CD8-positive, alpha-beta memory T cell (primary cell): ENCODE data around the gene ZDHHC18. TPM values are rescaled to one million over a fixed set of nuclear protein-coding genes. Genes with fewer than 3 reads are reported as not detected.

Source experiments
- CTCF ChIA-PET: fragments of 350-600 bp; sonication (Branson Sonifier 250); formaldehyde crosslinking; loops from one replicate; lab custom pipeline; 2021; ENCODE audit warnings: antibody characterized with exemption; lab: Charles Lee
- POLR2A ChIA-PET: fragments of 350-600 bp; sonication (Branson Sonifier 250); formaldehyde crosslinking; loops from one replicate; lab custom pipeline; 2021; ENCODE audit warnings: antibody characterized with exemption; lab: Charles Lee
- DNase-seq, 5 donors: peaks; one replicate each; pipeline versions ENCODE4 v3.0.0 to v3.0.0-alpha.2; 2020 to 2022; ENCODE audit warnings: mixed read lengths in 1 of 5
- H3K27ac ChIP-seq: one replicate; pipeline ENCODE4 v1.7.0; 2013; ENCODE audit warnings: low read depth, mild to moderate bottlenecking, low read length, moderate library complexity
- H3K27me3 ChIP-seq: 2 replicates; pipeline ENCODE4 v1.7.0; 2013; ENCODE audit warnings: low read length, mild to moderate bottlenecking; ENCODE audit not compliant: insufficient read depth, poor library complexity, severe bottlenecking
- H3K36me3 ChIP-seq: 2 replicates; pipeline ENCODE4 v1.7.0; 2013; ENCODE audit warnings: mild to moderate bottlenecking, low read length, moderate library complexity; ENCODE audit not compliant: insufficient read depth
- H3K4me1 ChIP-seq: 2 replicates; pipeline ENCODE4 v1.7.0; 2013; ENCODE audit warnings: mild to moderate bottlenecking, low read length, moderate library complexity; ENCODE audit not compliant: insufficient read depth
- H3K4me3 ChIP-seq: 2 replicates; pipeline ENCODE4 v1.7.0; 2013; ENCODE audit warnings: mild to moderate bottlenecking, low read length
- H3K9me3 ChIP-seq: 2 replicates; pipeline ENCODE4 v1.7.0; 2013; ENCODE audit warnings: mild to moderate bottlenecking, low read length
- H3K27ac Mint-ChIP-seq, 8 donors: one replicate each; pipeline ENCODE4 v1.8.0; 2020 to 2021; ENCODE audit warnings: mixed read lengths in 8 of 8, mild to moderate bottlenecking in 6 of 8, inconsistent platforms in 3 of 8, moderate library complexity in 3 of 8
- H3K27me3 Mint-ChIP-seq, 2 donors: one replicate each; pipeline ENCODE4 v1.8.0; 2020 to 2021; ENCODE audit warnings: mixed read lengths in 2 of 2, mild to moderate bottlenecking in 1 of 2, moderate library complexity in 1 of 2
- H3K36me3 Mint-ChIP-seq, 3 donors: one replicate each; pipeline ENCODE4 v1.8.0; 2020 to 2021; ENCODE audit warnings: mixed read lengths in 3 of 3, inconsistent platforms in 1 of 3, mild to moderate bottlenecking in 1 of 3
- H3K4me1 Mint-ChIP-seq, 3 donors: one replicate each; pipeline ENCODE4 v1.8.0; 2020 to 2021; ENCODE audit warnings: mixed read lengths in 3 of 3, inconsistent platforms in 1 of 3, mild to moderate bottlenecking in 1 of 3
- H3K4me3 Mint-ChIP-seq, 7 donors: one replicate each; pipeline ENCODE4 v1.8.0; 2020 to 2021; ENCODE audit warnings: mixed read lengths in 7 of 7, mild to moderate bottlenecking in 6 of 7, moderate library complexity in 4 of 7, inconsistent platforms in 2 of 7
- H3K9me3 Mint-ChIP-seq, 5 donors: one replicate each; pipeline ENCODE4 v1.8.0; 2020 to 2022; ENCODE audit warnings: mixed read lengths in 5 of 5, mild to moderate bottlenecking in 3 of 5, moderate library complexity in 2 of 5, inconsistent platforms in 1 of 5
- polyA plus RNA-seq: library from polyadenylated mRNA; unstranded; fragments of 300-500 nt; fragmentation: Illumina TruSeq; gene quantifications from one replicate; pipeline ENCODE4 v1.2.3, GENCODE V29; 2021
- total RNA-seq, 2 experiments: library from RNA; stranded (reverse); gene quantifications; one replicate each; pipeline ENCODE4 v1.2.3, GENCODE V29; 2021

Gene ZDHHC18
- total and polyA plus RNA-seq, 3 experiments from 2014 or later, result 21.7 to 66.0 (median 61.5) TPM

- H3K9me3 ChIP-seq, result no peaks in the 10 kb centered on the region
- peaks cover 44% of the 10 kb centered on the region for H3K4me1 ChIP-seq
- CTCF ChIA-PET, result interaction anchor here (0.8 to 6.2 kb wide), 3 partner anchors 36 to 92 kb away, joined by 3 to 63 read pairs (median 4); partner anchors contain the start of gene ARID1A
- peaks cover 23% of the 10 kb centered on the region for H3K36me3 ChIP-seq
- Mint-ChIP-seq H3K9me3 (peaks cover 0 to 2% (median 0%) of the 10 kb centered on the region in 5 donors), H3K27ac (peak overlapping the region; percentile 64 to 100 (median 100)), H3K36me3 (peaks cover 4 to 51% (median 5%) of the 10 kb centered on the region in 3 donors), H3K4me1 (peaks cover 65 to 84% (median 74%) of the 10 kb centered on the region in 3 donors), H3K4me3 (peak overlapping the region in 1 of 7 donors; percentile 55), H3K27me3 (peaks cover 0 to 5% of the 10 kb centered on the region in 2 donors)
- H3K27ac ChIP-seq, result peak overlapping the region; percentile 51
- POLR2A ChIA-PET, result interaction anchor here (1.1 kb wide), 1 partner anchor 86 kb away, joined by 5 read pairs; no protein-coding TSS in a partner anchor
- no peak for DNase-seq
- no peak overlapping the region for H3K4me3 ChIP-seq
- no peaks in the 10 kb centered on the region for H3K27me3 ChIP-seq
Observed at GRCh38 chr1:26784023-26784871, 42.2 kb upstream of the ZDHHC18 start.

- peak overlapping the region in 3 of 7 donors; percentile 38 to 63 (median 55) for H3K4me3 Mint-ChIP-seq
- POLR2A ChIA-PET, result interaction anchor here (1.1 to 1.6 kb wide), 2 partner anchors 87 to 92 kb away, joined by 5 to 7 read pairs; no protein-coding TSS in a partner anchor
- peak overlapping the region; percentile 83 to 100 (median 100) for H3K27ac Mint-ChIP-seq
Observed at GRCh38 chr1:26784886-26785285, 41.6 kb upstream of the ZDHHC18 start.

GRCh38 chr1:26785611-26786436 lies 40.7 kb upstream of the ZDHHC18 start:
- peaks cover 0 to 5% of the 10 kb centered on the region in 2 donors for H3K27me3 Mint-ChIP-seq
- CTCF ChIA-PET, result interaction anchor here (0.6 to 6.2 kb wide), 11 partner anchors 9 to 108 kb away, joined by 3 to 63 read pairs (median 3); partner anchors contain the start of gene ARID1A

More at GRCh38 chr1:26784886-26785285, 41.6 kb upstream of the ZDHHC18 start:
- peaks cover 17% of the 10 kb centered on the region for H3K36me3 ChIP-seq
- Mint-ChIP-seq H3K36me3 (peaks cover 0 to 44% (median 4%) of the 10 kb centered on the region in 3 donors), H3K4me1 (peaks cover 68 to 85% (median 75%) of the 10 kb centered on the region in 3 donors), H3K27me3 (peaks cover 0 to 5% of the 10 kb centered on the region in 2 donors), H3K9me3 (peaks cover 0 to 2% (median 0%) of the 10 kb centered on the region in 5 donors)
- H3K4me3 ChIP-seq, result no peak overlapping the region
- CTCF ChIA-PET, result interaction anchor here (0.8 to 6.2 kb wide), 3 partner anchors 19 to 86 kb away, joined by 3 to 63 read pairs (median 3); partner anchors contain the start of gene ARID1A
- DNase-seq, result no peak
- H3K4me1 ChIP-seq, result peaks cover 51% of the 10 kb centered on the region
- H3K9me3 ChIP-seq, result no peaks in the 10 kb centered on the region
- H3K27ac ChIP-seq, result peak overlapping the region; percentile 88
- H3K27me3 ChIP-seq, result no peaks in the 10 kb centered on the region

GRCh38 chr1:26786437-26787380 lies 39.8 kb upstream of the ZDHHC18 start:
- peak overlapping the region; percentile 92 for H3K4me3 ChIP-seq
- no peaks in the 10 kb centered on the region for H3K27me3 ChIP-seq
- CTCF ChIA-PET, result interaction anchor here (0.6 to 6.2 kb wide), 18 partner anchors 9 to 286 kb away, joined by 3 to 203 read pairs (median 4); partner anchors contain the start of gene ARID1A
- H3K36me3 Mint-ChIP-seq, result peaks cover 0 to 35% (median 0%) of the 10 kb centered on the region in 3 donors
- peak overlapping the region; percentile 88 for H3K27ac ChIP-seq
- peak overlapping the region; percentile 90 to 100 (median 100) for H3K4me3 Mint-ChIP-seq
- peaks cover 0 to 5% of the 10 kb centered on the region in 2 donors for H3K27me3 Mint-ChIP-seq
- H3K4me1 Mint-ChIP-seq, result peaks cover 79 to 92% (median 87%) of the 10 kb centered on the region in 3 donors
- no peaks in the 10 kb centered on the region for H3K9me3 ChIP-seq
- H3K27ac Mint-ChIP-seq, result peak overlapping the region; percentile 100
- DNase-seq, result peak in 1 of 5 donors; percentile 25
- peaks cover 8% of the 10 kb centered on the region for H3K36me3 ChIP-seq
- peaks cover 69% of the 10 kb centered on the region for H3K4me1 ChIP-seq
- POLR2A ChIA-PET, result interaction anchor here (0.5 to 6.2 kb wide), 10 partner anchors 10 to 315 kb away, joined by 3 to 86 read pairs (median 6); partner anchors contain the start of genes ARID1A and HMGN2
- peaks cover 0 to 2% (median 0%) of the 10 kb centered on the region in 5 donors for H3K9me3 Mint-ChIP-seq

More at GRCh38 chr1:26785611-26786436, 40.7 kb upstream of the ZDHHC18 start:
- Histone ChIP-seq H3K27ac (peak overlapping the region; percentile 88), H3K9me3 (no peaks in the 10 kb centered on the region), H3K27me3 (no peaks in the 10 kb centered on the region), H3K4me3 (peak overlapping the region; percentile 92), H3K4me1 (peaks cover 60% of the 10 kb centered on the region), H3K36me3 (peaks cover 13% of the 10 kb centered on the region)
- POLR2A ChIA-PET, result interaction anchor here (0.5 to 6.2 kb wide), 5 partner anchors 9 to 234 kb away, joined by 3 to 86 read pairs (median 4); partner anchors contain the start of gene ARID1A
- peak in 1 of 5 donors; percentile 43 for DNase-seq
- H3K4me1 Mint-ChIP-seq, result peaks cover 77 to 89% (median 84%) of the 10 kb centered on the region in 3 donors
- H3K27ac Mint-ChIP-seq, result peak overlapping the region; percentile 100
- H3K4me3 Mint-ChIP-seq, result peak overlapping the region; percentile 90 to 100 (median 100)
- H3K36me3 Mint-ChIP-seq, result peaks cover 0 to 35% (median 4%) of the 10 kb centered on the region in 3 donors
- peaks cover 0 to 2% (median 0%) of the 10 kb centered on the region in 5 donors for H3K9me3 Mint-ChIP-seq

GRCh38 chr1:26787381-26787705 lies 39.1 kb upstream of the ZDHHC18 start:
- peaks cover 71% of the 10 kb centered on the region for H3K4me1 ChIP-seq
- peaks cover 0 to 5% of the 10 kb centered on the region in 2 donors for H3K27me3 Mint-ChIP-seq
- POLR2A ChIA-PET, result interaction anchor here (0.9 to 6.2 kb wide), 10 partner anchors 13 to 316 kb away, joined by 3 to 86 read pairs (median 6); partner anchors contain the start of genes ARID1A and HMGN2

More at GRCh38 chr1:26787381-26787705, 39.1 kb upstream of the ZDHHC18 start:
- peak in 4 of 5 donors; percentile 61 to 88 (median 82) for DNase-seq
- H3K9me3 ChIP-seq, result no peaks in the 10 kb centered on the region
- Mint-ChIP-seq H3K9me3 (peaks cover 0 to 2% (median 0%) of the 10 kb centered on the region in 5 donors), H3K36me3 (peaks cover 0 to 32% (median 0%) of the 10 kb centered on the region in 3 donors), H3K4me1 (peaks cover 74 to 88% (median 82%) of the 10 kb centered on the region in 3 donors), H3K4me3 (peak overlapping the region; percentile 90 to 100 (median 100)), H3K27ac (peak overlapping the region; percentile 100)
- no peaks in the 10 kb centered on the region for H3K27me3 ChIP-seq
- peak overlapping the region; percentile 92 for H3K4me3 ChIP-seq
- CTCF ChIA-PET, result interaction anchor here (1.1 to 6.2 kb wide), 12 partner anchors 10 to 287 kb away, joined by 3 to 203 read pairs (median 15); partner anchors contain the start of gene ARID1A
- H3K36me3 ChIP-seq, result peaks cover 3% of the 10 kb centered on the region
- H3K27ac ChIP-seq, result peak overlapping the region; percentile 88
